Skeletal muscle cell (primary cell): Measurements from ENCODE around the gene CXCL1.

ENCODE experiments used
- DNase-seq: peaks from one replicate; pipeline ENCODE4 v3.0.0-alpha.2; 2010; ENCODE audit warnings: low read depth
- H3K4me3 ChIP-seq: 2 replicates; pipeline ENCODE4 v1.5.1; 2011; ENCODE audit warnings: low read depth, mild to moderate bottlenecking, control low read depth, low read length, moderate library complexity

Gene CXCL1

GRCh38 chr4:73869130-73870055, at the start of gene CXCL1:
CXCL1 (plus strand) TSS chr4:73869393; CDS start chr4:73869471, 78 bp downstream.
- DNase-seq = no peak
- H3K4me3 ChIP-seq = peak within 1 kb of the TSS; percentile 62

- DNase-seq = no peak
- no peak overlapping the region for H3K4me3 ChIP-seq
Measured at GRCh38 chr4:73821325-73821724, 47.9 kb upstream of the CXCL1 start.

- DNase-seq = no peak
Measured at GRCh38 chr4:73822389-73822788, 46.8 kb upstream of the CXCL1 start.

GRCh38 chr4:73822812-73823504, 46.2 kb upstream of the CXCL1 start:
- no peak overlapping the region for H3K4me3 ChIP-seq
- no peak for DNase-seq

More at GRCh38 chr4:73822389-73822788, 46.8 kb upstream of the CXCL1 start:
- H3K4me3 ChIP-seq = no peak overlapping the region

- no peak overlapping the region for H3K4me3 ChIP-seq
- DNase-seq = no peak
Measured at GRCh38 chr4:73823760-73824159, 45.4 kb upstream of the CXCL1 start.

- H3K4me3 ChIP-seq = no peak overlapping the region
- peak; percentile 53 for DNase-seq
Measured at GRCh38 chr4:73828956-73829355, 40.2 kb upstream of the CXCL1 start.

- H3K4me3 ChIP-seq = no peak overlapping the region
- no peak for DNase-seq
Measured at GRCh38 chr4:73831569-73831968, 37.6 kb upstream of the CXCL1 start.

GRCh38 chr4:73832651-73833237, 36.4 kb upstream of the CXCL1 start:
- H3K4me3 ChIP-seq = no peak overlapping the region
- no peak for DNase-seq

GRCh38 chr4:73836373-73837279, 32.6 kb upstream of the CXCL1 start, which contains the start of gene CXCL6:
CXCL6 (plus strand) TSS chr4:73836678; CDS start chr4:73836751, 73 bp downstream.
- no peak for DNase-seq
- peak within 1 kb of the TSS; percentile 47 for H3K4me3 ChIP-seq

- DNase-seq = no peak
- no peak overlapping the region for H3K4me3 ChIP-seq
Measured at GRCh38 chr4:73839071-73839470, 30.1 kb upstream of the CXCL1 start.

- no peak overlapping the region for H3K4me3 ChIP-seq
- no peak for DNase-seq
Measured at GRCh38 chr4:73839715-73840114, 29.5 kb upstream of the CXCL1 start.

GRCh38 chr4:73841243-73841925, 27.8 kb upstream of the CXCL1 start:
- no peak for DNase-seq

GRCh38 chr4:73842696-73843095, 26.5 kb upstream of the CXCL1 start:
- no peak for DNase-seq
- H3K4me3 ChIP-seq = no peak overlapping the region

More at GRCh38 chr4:73841243-73841925, 27.8 kb upstream of the CXCL1 start:
- no peak overlapping the region for H3K4me3 ChIP-seq

GRCh38 chr4:73843369-73843768, 25.8 kb upstream of the CXCL1 start:
- no peak for DNase-seq
- no peak overlapping the region for H3K4me3 ChIP-seq

- no peak overlapping the region for H3K4me3 ChIP-seq
- DNase-seq = peak; percentile 66
Measured at GRCh38 chr4:73844345-73844744, 24.8 kb upstream of the CXCL1 start.

- DNase-seq = no peak
- H3K4me3 ChIP-seq = no peak overlapping the region
Measured at GRCh38 chr4:73844806-73845205, 24.4 kb upstream of the CXCL1 start.

GRCh38 chr4:73847526-73848182, 21.5 kb upstream of the CXCL1 start:
- DNase-seq = no peak
- no peak overlapping the region for H3K4me3 ChIP-seq

GRCh38 chr4:73848183-73848777, 20.9 kb upstream of the CXCL1 start:
- H3K4me3 ChIP-seq = no peak overlapping the region
- no peak for DNase-seq
